IMR-90 (cell line): ENCODE results near the gene MTFR1L. TPM values are rescaled to one million over a fixed set of nuclear protein-coding genes. Genes with fewer than 3 reads are reported as not detected.

ENCODE experiments used
- ATAC-seq: fragments of 200-7000 bp; cut with Tn5 transposase; 2 replicates; pipeline ENCODE4 v1.9.1; 2020; ENCODE audit warnings: low read depth, mild to moderate bottlenecking, moderate library complexity
- BruUV-seq: library from RNA; stranded (reverse); fragments of 400-500 nt; replicated peaks from 2 replicates; lab custom pipeline; 2021; lab: Mats Ljungman, UMichigan
- CTCF ChIA-PET: fragments of 300-600 bp; formaldehyde crosslinking; extraction: SDS; loops from one replicate; lab custom pipeline; 2021; ENCODE audit warnings: antibody characterized with exemption; lab: Yijun Ruan, JAX
- POLR2A ChIA-PET: fragments of 300-600 bp; sonication (Branson Sonifier 250); formaldehyde crosslinking; loops from one replicate; lab custom pipeline; 2022; ENCODE audit warnings: antibody characterized with exemption; ENCODE audit not compliant: unreplicated experiment; lab: Charles Lee
- DNase-seq: peaks from one replicate; pipeline ENCODE4 v3.0.0; 2013
- H2AFZ ChIP-seq: replicated peaks from 2 replicates; pipeline ENCODE3; 2013; ENCODE audit warnings: low read length, mild to moderate bottlenecking; ENCODE audit not compliant: poor library complexity
- H2AK5ac ChIP-seq: 2 replicates; pipeline ENCODE4 v1.6.1; 2013; ENCODE audit warnings: low read depth, low read length, inconsistent platforms
- H2AK9ac ChIP-seq: replicated peaks from 2 replicates; pipeline ENCODE3; 2013; ENCODE audit warnings: mild to moderate bottlenecking, low read depth, low read length, moderate library complexity; ENCODE audit not compliant: poor library complexity
- H2BK120ac ChIP-seq: 2 replicates; pipeline ENCODE4 v1.6.1; 2013; ENCODE audit warnings: low read depth, low read length, inconsistent platforms
- H2BK15ac ChIP-seq: 3 replicates; pipeline ENCODE4 v1.6.1; 2013; ENCODE audit warnings: low read depth, low read length, inconsistent platforms
- H2BK20ac ChIP-seq: 2 replicates; pipeline ENCODE4 v1.6.1; 2013; ENCODE audit warnings: low read depth, mild to moderate bottlenecking, inconsistent platforms, low read length, moderate library complexity
- H2BK5ac ChIP-seq: 2 replicates; pipeline ENCODE4 v1.6.1; 2013; ENCODE audit warnings: mild to moderate bottlenecking, low read depth, low read length, inconsistent platforms; ENCODE audit not compliant: poor library complexity, severe bottlenecking
- H3K14ac ChIP-seq: replicated peaks from 2 replicates; pipeline ENCODE4 v1.6.1; 2013; ENCODE audit warnings: low read depth, low read length, inconsistent platforms
- H3K18ac ChIP-seq: 2 replicates; pipeline ENCODE4 v1.6.1; 2013; ENCODE audit warnings: low read depth, low read length, control low read depth
- H3K23ac ChIP-seq: 2 replicates; pipeline ENCODE4 v1.6.1; 2013; ENCODE audit warnings: low read depth, low read length, inconsistent platforms
- H3K27ac ChIP-seq: 2 replicates; pipeline ENCODE4 v1.5.1; 2013; ENCODE audit warnings: mild to moderate bottlenecking, control low read depth, low read length; ENCODE audit not compliant: insufficient read depth
- H3K27me3 ChIP-seq: 2 replicates; pipeline ENCODE4 v1.6.1; 2013; ENCODE audit warnings: low read length; ENCODE audit not compliant: control insufficient read depth, insufficient read depth
- H3K36me3 ChIP-seq: 2 replicates; pipeline ENCODE4 v1.6.1; 2013; ENCODE audit warnings: low read length, mixed read lengths; ENCODE audit not compliant: control insufficient read depth, insufficient read depth
- H3K4ac ChIP-seq: 2 replicates; pipeline ENCODE4 v1.6.1; 2013; ENCODE audit warnings: low read depth, low read length, inconsistent platforms
- H3K4me1 ChIP-seq: 2 replicates; pipeline ENCODE4 v1.6.1; 2013; ENCODE audit warnings: low read length, mixed read lengths; ENCODE audit not compliant: control insufficient read depth, insufficient read depth
- H3K4me2 ChIP-seq: 2 replicates; pipeline ENCODE4 v1.6.1; 2013; ENCODE audit warnings: low read depth, mild to moderate bottlenecking, control low read depth, low read length, moderate library complexity
- H3K4me3 ChIP-seq: 2 replicates; pipeline ENCODE4 v1.5.1; 2013; ENCODE audit warnings: low read depth, mild to moderate bottlenecking, control low read depth, low read length, moderate library complexity; ENCODE audit not compliant: insufficient read depth
- H3K56ac ChIP-seq: 2 replicates; pipeline ENCODE4 v1.6.1; 2013; ENCODE audit warnings: low read length, inconsistent platforms; ENCODE audit not compliant: insufficient read depth; ENCODE audit errors: extremely low read depth
- H3K79me1 ChIP-seq, 2 experiments: 2 replicates each; pipeline ENCODE4 v1.6.1; 2013; ENCODE audit warnings: low read length in 2 of 2, inconsistent platforms in 1 of 2, low read depth in 1 of 2
- H3K9ac ChIP-seq: 2 replicates; pipeline ENCODE4 v1.6.1; 2013; ENCODE audit warnings: low read depth, low read length, control low read depth
- H3K9me1 ChIP-seq: 2 replicates; pipeline ENCODE4 v1.6.1; 2013; ENCODE audit warnings: low read length, inconsistent platforms; ENCODE audit not compliant: insufficient read depth
- H3K9me3 ChIP-seq: 2 replicates; pipeline ENCODE4 v1.6.1; 2013; ENCODE audit warnings: low read length; ENCODE audit not compliant: control insufficient read depth, insufficient read depth
- H4K20me1 ChIP-seq: 2 replicates; pipeline ENCODE4 v1.6.1; 2013; ENCODE audit warnings: low read length, inconsistent platforms; ENCODE audit not compliant: insufficient read depth
- H4K5ac ChIP-seq: 2 replicates; pipeline ENCODE4 v1.6.1; 2013; ENCODE audit warnings: mild to moderate bottlenecking, low read depth, low read length, control low read depth
- H4K8ac ChIP-seq, 2 experiments: 2 replicates each; pipeline ENCODE4 v1.6.1; 2013; ENCODE audit warnings: low read depth in 2 of 2, low read length in 2 of 2, control low read depth in 1 of 2, inconsistent platforms in 1 of 2
- H4K91ac ChIP-seq: 2 replicates; pipeline ENCODE4 v1.6.1; 2013; ENCODE audit warnings: low read depth, low read length, inconsistent platforms; ENCODE audit not compliant: insufficient read depth
- CTCF ChIP-seq: conservative IDR thresholded peaks from 2 replicates; pipeline ENCODE4 v1.5.1; 2012; ENCODE audit warnings: mild to moderate bottlenecking, low read depth, low read length, improper control_type of control experiment
- MAFK ChIP-seq: IDR thresholded peaks from 2 replicates; pipeline ENCODE4 v1.6.1; 2012; ENCODE audit warnings: low read depth, low read length, improper control_type of control experiment
- RAD21 ChIP-seq: IDR thresholded peaks from 2 replicates; pipeline ENCODE4 v1.6.1; 2012; ENCODE audit warnings: low read length, improper control_type of control experiment
- SMC3 ChIP-seq: fragments of 150-350 bp; IDR thresholded peaks from 2 replicates; pipeline ENCODE4 v1.6.1; 2016; ENCODE audit warnings: low read depth, mild to moderate bottlenecking, antibody characterized with exemption, low read length, moderate library complexity
- WGBS, 2 experiments: methylation state at CpG; one replicate each; pipeline versions ENCODE4 v1.1.5 to v1.1.7; 2013; ENCODE audit warnings: missing lambda C conversion rate in 2 of 2; ENCODE audit not compliant: insufficient read length in 1 of 2; ENCODE audit errors: extremely low coverage in 2 of 2; 5-methylcytosine and 5-hydroxymethylcytosine counted together
- dilution Hi-C: fragments of 300-500 bp; cut with HindIII; formaldehyde crosslinking; loops from one replicate; pipeline ENCODE4 v1.14.3; 2018; ENCODE audit warnings: low sequenced_read_pairs; ENCODE audit not compliant: unreplicated experiment
- in situ Hi-C: fragments of 300-500 bp; cut with MboI; formaldehyde crosslinking; loops from 3 replicates; pipeline ENCODE4 v1.14.3; 2019; ENCODE audit warnings: low sequenced_read_pairs, inconsistent platforms, mixed read lengths
- intact Hi-C: fragments of 100-400 bp; cut with micrococcal nuclease; formaldehyde crosslinking; loops from 2 replicates; pipeline ENCODE4 v1.10.0; 2022
- polyA plus RNA-seq, 3 experiments: library from polyadenylated mRNA; depleted of rRNA; stranded (reverse); fragments of >200 nt; gene quantifications; 2 replicates each; pipeline ENCODE4 v1.2.3, GENCODE V29; 2012; ENCODE audit warnings: low replicate concordance in 1 of 3
- total RNA-seq: library from RNA; depleted of rRNA; stranded (reverse); fragments of >200 nt; gene quantifications from 2 replicates; pipeline ENCODE4 v1.2.3, GENCODE V29; 2012

Gene MTFR1L
- total and polyA plus RNA-seq, 2 of the 4 experiments (the other 2 are of a cell fraction), result 69.1 to 69.7 TPM

GRCh38 chr1:25796811-25797458 is 22.8 kb upstream of the MTFR1L start:
- Histone ChIP-seq H3K27me3 (no peaks in the 10 kb centered on the region), H2AK5ac (peak overlapping the region; percentile 34; the same call in 1 of the 2 replicates), H4K91ac (0 out of 2 replicates have a peak overlapping the region, but pooled peaks have one; percentile 29), H4K8ac (peak overlapping the region in 1 of 2 experiments; percentile 42; a peak in 1 of 4 replicates), H2AK9ac (no peak overlapping the region), H3K23ac (no peak overlapping the region), H2BK20ac (0 out of 2 replicates have a peak overlapping the region, but pooled peaks have one; percentile 35), H3K4me3 (no peak overlapping the region), H3K9me3 (no peaks in the 10 kb centered on the region), H3K4ac (peak overlapping the region; percentile 11; the same call in 1 of the 2 replicates), H2BK120ac (no peak overlapping the region), H3K4me1 (peaks cover 12% of the 10 kb centered on the region), H2AFZ (peak overlapping the region; percentile 77), H3K56ac (no peak overlapping the region), H3K9me1 (peaks cover 6% of the 10 kb centered on the region), H2BK15ac (peak overlapping the region; percentile 21; the same call in 1 of the 3 replicates), H3K36me3 (no peaks in the 10 kb centered on the region), H4K20me1 (no peaks in the 10 kb centered on the region), H3K27ac (no peak overlapping the region), H2BK5ac (no peak overlapping the region), H3K18ac (no peak overlapping the region), H3K4me2 (no peak overlapping the region), H4K5ac (no peak overlapping the region; the same call in 1 of the 2 replicates), H3K14ac (no peak overlapping the region), H3K79me1 (peaks cover 8 to 16% of the 10 kb centered on the region in 2 experiments; a peak in 3 of 4 replicates), H3K9ac (no peak overlapping the region)
- ChIA-PET POLR2A (no interaction called here), CTCF (interaction anchor here (1.4 to 1.9 kb wide), 2 partner anchors 9 to 188 kb away, joined by 3 to 7 read pairs; no protein-coding TSS in a partner anchor)
- peak; percentile 27; the same call in 1 of the 2 replicates for ATAC-seq
- intact Hi-C loops (loop anchor here (1.0 to 5.0 kb wide), 3 partner anchors 85 to 186 kb away; no protein-coding TSS in a partner anchor), in situ Hi-C loops (no loop called here), dilution Hi-C loops (no loop called here)
- peak; percentile 77 for DNase-seq
- WGBS, 2 experiments, result 0% methylated on average over 4 of the region's 19 CpGs; no CpG with 5 or more reads in 1 of the 2 experiments
- no TSS peak for BruUV-seq
- TF ChIP-seq MAFK, result no peak
- peak; percentile 90 for TF ChIP-seq RAD21
- TF ChIP-seq SMC3, result peak; percentile 88
- peak; percentile 92 for TF ChIP-seq CTCF
